GM12873 (cell line): ENCODE measurements around the gene ABL2.

Experiments
- TF ChIP-seq, protein P1 (sequence below): IDR thresholded peaks from 2 replicates; pipeline ENCODE4 v1.5.1; 2012; ENCODE audit warnings: low read depth, mild to moderate bottlenecking, moderate library complexity, low read length, control low read depth; ENCODE audit not compliant: insufficient read depth; ENCODE audit errors: missing control alignments

The ABL2 gene

DNA sequence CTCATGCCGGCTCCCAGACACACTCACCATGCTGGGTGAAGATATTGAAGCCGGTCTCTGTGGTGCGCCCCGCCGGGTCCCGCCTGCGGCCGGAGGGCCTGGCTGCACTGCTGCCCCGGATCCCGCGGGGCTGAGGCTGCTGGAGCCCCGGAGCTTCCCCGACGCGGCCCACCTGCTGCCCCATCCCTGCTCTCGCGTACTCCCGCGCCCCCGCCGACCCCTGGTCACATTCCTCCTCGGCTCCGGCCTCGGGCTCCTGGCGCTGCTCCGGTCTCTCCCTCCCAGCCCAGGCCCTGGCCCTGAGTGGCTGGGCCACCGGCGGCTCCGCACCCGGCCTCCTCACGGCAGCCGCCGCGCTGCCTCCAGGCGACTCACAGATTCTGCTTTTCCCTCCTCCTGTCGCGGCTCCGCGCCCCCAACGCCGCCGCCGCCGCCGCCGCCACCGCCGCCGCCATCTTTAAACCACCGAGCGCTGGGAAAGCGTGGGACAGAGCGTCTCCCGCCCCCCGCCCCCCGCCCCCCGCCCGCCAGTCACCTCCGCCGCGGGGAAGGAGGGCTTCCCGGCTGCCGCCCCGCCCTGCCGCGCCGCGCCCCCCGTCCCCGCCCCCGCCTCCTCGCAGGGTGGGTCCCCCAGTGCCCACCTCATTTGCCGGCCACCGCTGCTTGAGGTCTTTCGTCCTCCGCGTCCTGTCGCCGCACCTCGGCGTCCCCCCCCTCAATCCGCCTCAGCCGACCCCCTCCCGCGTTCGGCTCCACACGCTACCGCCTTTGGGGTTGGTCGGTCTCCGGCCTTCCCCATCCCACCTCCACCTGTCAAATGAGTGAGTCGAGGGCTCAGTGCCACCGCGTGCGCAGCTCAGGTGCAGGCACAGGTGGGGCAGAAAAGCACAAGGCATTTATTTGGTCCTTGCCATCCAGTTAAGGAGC, at the start of gene ABL2:
TSS of gene ABL2 (minus strand) at position 464 of the 927 bp plus-strand sequence. CDS start at position 184, 280 bp downstream.
- TF ChIP-seq, protein P1, sequence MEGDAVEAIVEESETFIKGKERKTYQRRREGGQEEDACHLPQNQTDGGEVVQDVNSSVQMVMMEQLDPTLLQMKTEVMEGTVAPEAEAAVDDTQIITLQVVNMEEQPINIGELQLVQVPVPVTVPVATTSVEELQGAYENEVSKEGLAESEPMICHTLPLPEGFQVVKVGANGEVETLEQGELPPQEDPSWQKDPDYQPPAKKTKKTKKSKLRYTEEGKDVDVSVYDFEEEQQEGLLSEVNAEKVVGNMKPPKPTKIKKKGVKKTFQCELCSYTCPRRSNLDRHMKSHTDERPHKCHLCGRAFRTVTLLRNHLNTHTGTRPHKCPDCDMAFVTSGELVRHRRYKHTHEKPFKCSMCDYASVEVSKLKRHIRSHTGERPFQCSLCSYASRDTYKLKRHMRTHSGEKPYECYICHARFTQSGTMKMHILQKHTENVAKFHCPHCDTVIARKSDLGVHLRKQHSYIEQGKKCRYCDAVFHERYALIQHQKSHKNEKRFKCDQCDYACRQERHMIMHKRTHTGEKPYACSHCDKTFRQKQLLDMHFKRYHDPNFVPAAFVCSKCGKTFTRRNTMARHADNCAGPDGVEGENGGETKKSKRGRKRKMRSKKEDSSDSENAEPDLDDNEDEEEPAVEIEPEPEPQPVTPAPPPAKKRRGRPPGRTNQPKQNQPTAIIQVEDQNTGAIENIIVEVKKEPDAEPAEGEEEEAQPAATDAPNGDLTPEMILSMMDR, result no peak

- TF ChIP-seq, protein P1, result no peak
Observed at GRCh38 chr1:179278920-179279319, 49.4 kb upstream of the ABL2 start.

- TF ChIP-seq, protein P1, result no peak
Observed at GRCh38 chr1:179269071-179269470, 39.6 kb upstream of the ABL2 start.

DNA sequence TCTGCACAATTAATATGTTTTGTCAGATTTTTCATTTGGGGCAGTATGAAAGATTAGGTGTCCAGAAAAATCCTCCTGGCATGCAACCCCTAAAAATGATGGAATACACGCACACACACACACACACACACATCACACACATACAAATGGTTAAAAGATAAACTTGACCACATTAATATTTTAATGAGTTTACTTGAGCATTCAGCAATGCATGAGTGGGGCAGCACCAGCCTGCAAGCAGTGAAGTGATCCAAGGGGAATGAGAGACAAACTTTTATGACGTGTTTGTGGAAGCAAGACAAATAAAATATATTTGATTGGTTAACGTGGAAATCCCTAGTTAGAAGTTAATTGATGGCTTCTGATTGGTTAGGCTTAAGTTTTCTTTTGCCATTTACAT, 35.0 kb upstream of the ABL2 start:
- TF ChIP-seq, protein P1, result no peak

- TF ChIP-seq, protein P1, result no peak
Observed at GRCh38 chr1:179263121-179263520, 33.6 kb upstream of the ABL2 start.

GRCh38 chr1:179262183-179262582, 32.7 kb upstream of the ABL2 start:
- TF ChIP-seq, protein P1, result no peak

- TF ChIP-seq, protein P1, result no peak
Observed at GRCh38 chr1:179253286-179253972, 24.0 kb upstream of the ABL2 start.
